ENCODE measurements around the gene BAG1. TPM values are rescaled to one million over a fixed set of nuclear protein-coding genes. Genes with fewer than 3 reads are reported as not detected.

BAG1 gene
- polyA plus RNA-seq, 1 experiment: 17.7 TPM

DNA sequence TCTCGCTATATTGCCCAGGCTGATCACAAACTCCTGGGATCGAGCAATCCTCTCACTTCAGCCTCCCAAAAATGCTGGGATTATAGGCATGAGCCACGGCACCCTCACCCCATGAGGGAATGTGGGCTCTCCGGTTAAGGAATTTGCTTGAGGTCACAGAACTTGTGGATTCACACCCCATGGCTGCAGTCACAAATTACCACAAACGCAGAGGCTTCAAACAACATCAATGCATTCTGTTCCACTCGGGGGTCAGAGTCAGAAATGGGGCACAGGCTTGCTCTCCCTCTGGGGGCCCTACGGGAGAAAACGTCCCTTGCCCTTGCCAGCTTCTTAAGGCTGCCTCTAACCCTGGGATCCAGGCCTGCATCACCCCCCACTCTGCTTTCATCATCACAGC lies 36.8 kb downstream of the BAG1 start:
- ChIA-PET POLR2A (no interaction called here), CTCF (interaction anchor here (0.8 to 3.4 kb wide), 2 partner anchors 52 to 149 kb away, joined by 3 to 50 read pairs; no protein-coding TSS in a partner anchor)
- H3K27me3 ChIP-seq (ENCODE audit: control insufficient read depth, insufficient read depth, low read length): no peaks in the 10 kb centered on the region; the same call in 1 of the 2 replicates
- no peak for DNase-seq (ENCODE audit: low read depth)
- H3K36me3 ChIP-seq (ENCODE audit: control insufficient read depth, insufficient read depth, low read length): no peaks in the 10 kb centered on the region
- H3K4me3 ChIP-seq (ENCODE audit: low read depth, low read length): no peak overlapping the region
- TF ChIP-seq, protein P1, sequence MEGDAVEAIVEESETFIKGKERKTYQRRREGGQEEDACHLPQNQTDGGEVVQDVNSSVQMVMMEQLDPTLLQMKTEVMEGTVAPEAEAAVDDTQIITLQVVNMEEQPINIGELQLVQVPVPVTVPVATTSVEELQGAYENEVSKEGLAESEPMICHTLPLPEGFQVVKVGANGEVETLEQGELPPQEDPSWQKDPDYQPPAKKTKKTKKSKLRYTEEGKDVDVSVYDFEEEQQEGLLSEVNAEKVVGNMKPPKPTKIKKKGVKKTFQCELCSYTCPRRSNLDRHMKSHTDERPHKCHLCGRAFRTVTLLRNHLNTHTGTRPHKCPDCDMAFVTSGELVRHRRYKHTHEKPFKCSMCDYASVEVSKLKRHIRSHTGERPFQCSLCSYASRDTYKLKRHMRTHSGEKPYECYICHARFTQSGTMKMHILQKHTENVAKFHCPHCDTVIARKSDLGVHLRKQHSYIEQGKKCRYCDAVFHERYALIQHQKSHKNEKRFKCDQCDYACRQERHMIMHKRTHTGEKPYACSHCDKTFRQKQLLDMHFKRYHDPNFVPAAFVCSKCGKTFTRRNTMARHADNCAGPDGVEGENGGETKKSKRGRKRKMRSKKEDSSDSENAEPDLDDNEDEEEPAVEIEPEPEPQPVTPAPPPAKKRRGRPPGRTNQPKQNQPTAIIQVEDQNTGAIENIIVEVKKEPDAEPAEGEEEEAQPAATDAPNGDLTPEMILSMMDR (IDR thresholded peaks at IDR 0.05; ENCODE audit: insufficient read depth, low read depth, low read length): no peak

GRCh38 chr9:33227008-33227398 lies 37.5 kb downstream of the BAG1 start:
- Histone ChIP-seq H3K27me3 (ENCODE audit: control insufficient read depth, insufficient read depth, low read length) (peaks cover under 1% of the 10 kb centered on the region; the same call in 1 of the 2 replicates), H3K36me3 (ENCODE audit: control insufficient read depth, insufficient read depth, low read length) (no peaks in the 10 kb centered on the region), H3K4me3 (ENCODE audit: low read depth, low read length) (no peak overlapping the region)
- DNase-seq (ENCODE audit: low read depth): no peak
- ChIA-PET CTCF (interaction anchor here (0.7 to 3.4 kb wide), 17 partner anchors 8 to 148 kb away, joined by 3 to 50 read pairs (median 7); partner anchors contain the start of genes B4GALT1 and SPINK4), POLR2A (no interaction called here)
- TF ChIP-seq, protein P1 (IDR thresholded peaks at IDR 0.05; ENCODE audit: insufficient read depth, low read depth, low read length): no peak

DNA sequence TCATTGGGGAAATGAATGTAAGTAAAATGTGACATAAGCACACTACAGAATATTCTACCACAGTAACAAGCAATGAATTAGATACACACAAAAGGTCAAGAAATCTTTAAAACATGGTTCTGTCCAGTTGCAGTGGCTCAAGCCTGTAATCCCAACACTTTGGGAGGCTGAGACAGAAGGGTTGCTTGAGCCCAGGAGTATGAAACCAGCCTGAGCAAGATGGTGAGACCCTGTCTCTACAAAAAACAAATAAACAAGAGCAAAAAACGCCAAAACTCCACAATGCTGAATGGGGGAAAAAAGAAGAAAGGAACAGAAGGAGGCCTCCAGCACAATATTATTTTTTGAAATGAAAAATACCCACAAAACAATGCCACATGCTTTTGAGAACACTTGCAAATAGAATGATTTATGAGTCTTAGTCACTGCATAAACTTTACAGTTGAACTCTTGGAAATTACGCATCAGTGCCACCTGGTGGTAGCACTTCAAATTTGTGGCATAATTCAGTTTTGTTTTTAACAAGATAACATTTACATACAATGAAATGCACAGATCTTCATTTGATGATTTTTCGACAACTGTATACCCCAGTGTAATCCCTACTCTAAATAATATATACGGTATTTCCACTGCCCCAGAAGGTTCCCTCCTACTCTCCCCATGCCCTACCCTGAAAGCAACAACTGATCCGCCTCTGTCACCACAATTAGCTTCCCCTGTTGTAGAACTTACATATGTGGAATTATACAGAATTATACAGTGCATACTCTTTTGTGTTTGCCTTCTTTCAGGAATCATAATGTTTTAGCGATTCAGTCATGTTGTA lies 39.0 kb downstream of the BAG1 start:
- H3K4me3 ChIP-seq (ENCODE audit: low read depth, low read length): no peak overlapping the region
- DNase-seq (ENCODE audit: low read depth): peak; percentile 25
- no peaks in the 10 kb centered on the region for H3K36me3 ChIP-seq (ENCODE audit: control insufficient read depth, insufficient read depth, low read length)
- ChIA-PET POLR2A (no interaction called here), CTCF (interaction anchor here (0.6 to 3.4 kb wide), 29 partner anchors 9 to 149 kb away, joined by 3 to 50 read pairs (median 5); partner anchors contain the start of genes B4GALT1, SMU1 and SPINK4)
- TF ChIP-seq, protein P1 (IDR thresholded peaks at IDR 0.05; ENCODE audit: insufficient read depth, low read depth, low read length): peak; percentile 57
- peaks cover 2% of the 10 kb centered on the region; the same call in 1 of the 2 replicates for H3K27me3 ChIP-seq (ENCODE audit: control insufficient read depth, insufficient read depth, low read length)

- ChIA-PET CTCF (interaction anchor here (0.9 kb wide), 1 partner anchor 13 kb away, joined by 3 read pairs; no protein-coding TSS in a partner anchor), POLR2A (interaction anchor here (0.6 kb wide), 1 partner anchor 53 kb away, joined by 3 read pairs; no protein-coding TSS in a partner anchor)
- Histone ChIP-seq H3K36me3 (ENCODE audit: control insufficient read depth, insufficient read depth, low read length) (no peaks in the 10 kb centered on the region), H3K27me3 (ENCODE audit: control insufficient read depth, insufficient read depth, low read length) (peaks cover 2% of the 10 kb centered on the region; the same call in 1 of the 2 replicates), H3K4me3 (ENCODE audit: low read depth, low read length) (no peak overlapping the region)
- no peak for DNase-seq (ENCODE audit: low read depth)
- TF ChIP-seq, protein P1 (IDR thresholded peaks at IDR 0.05; ENCODE audit: insufficient read depth, low read depth, low read length): peak; percentile 21; the same call in 1 of the 2 replicates
Observed at GRCh38 chr9:33223696-33224095, 40.8 kb downstream of the BAG1 start.

DNA sequence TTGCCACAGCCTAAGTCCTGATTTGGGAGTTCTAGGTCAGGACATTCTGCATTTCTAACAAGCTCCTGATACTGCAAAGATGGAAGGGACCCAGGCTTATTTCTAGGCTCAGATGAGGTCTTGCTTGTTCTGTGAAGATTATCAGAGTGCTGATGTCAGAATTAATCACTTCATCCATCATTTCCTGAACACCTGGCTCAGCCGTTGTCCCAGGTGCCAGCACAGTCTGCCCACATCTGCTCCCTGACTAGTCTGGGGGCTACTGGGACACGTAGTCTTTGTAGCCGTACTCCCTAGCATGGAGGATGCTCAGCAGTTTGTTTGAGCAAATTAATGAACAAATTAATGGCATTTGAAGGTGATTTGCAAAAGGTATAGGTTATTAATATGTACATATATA lies 42.5 kb downstream of the BAG1 start:
- H3K4me3 ChIP-seq (ENCODE audit: low read depth, low read length): no peak overlapping the region
- no peak for DNase-seq (ENCODE audit: low read depth)
- CTCF ChIA-PET: interaction anchor here (0.8 to 1.2 kb wide), 2 partner anchors 19 to 55 kb away, joined by 3 read pairs; partner anchors contain the start of gene B4GALT1
- POLR2A ChIA-PET: no interaction called here
- no peaks in the 10 kb centered on the region for H3K36me3 ChIP-seq (ENCODE audit: control insufficient read depth, insufficient read depth, low read length)
- TF ChIP-seq, protein P1 (IDR thresholded peaks at IDR 0.05; ENCODE audit: insufficient read depth, low read depth, low read length): no peak
- H3K27me3 ChIP-seq (ENCODE audit: control insufficient read depth, insufficient read depth, low read length): peaks cover 6% of the 10 kb centered on the region

Measured in BJ (cell line).